Ammon's horn (tissue), 1 donor: ENCODE measurements around the gene GSX2.

ENCODE experiments used
- DNase-seq: peaks from one replicate; pipeline ENCODE4 v3.0.0-alpha.2; 2016; ENCODE audit warnings: low spot score

The GSX2 gene

GRCh38 chr4:54077812-54078211, 22.2 kb upstream of the GSX2 start:
- DNase-seq, result no peak

GRCh38 chr4:54082168-54082567, 17.8 kb upstream of the GSX2 start:
- DNase-seq, result no peak

GRCh38 chr4:54085284-54085683, 14.7 kb upstream of the GSX2 start:
- DNase-seq, result peak; percentile 90

- DNase-seq, result no peak
Observed at GRCh38 chr4:54089875-54090274, 10.1 kb upstream of the GSX2 start.

GRCh38 chr4:54090404-54090803, 9.6 kb upstream of the GSX2 start:
- no peak for DNase-seq

- DNase-seq, result peak; percentile 23
Observed at GRCh38 chr4:54090804-54091623, 8.9 kb upstream of the GSX2 start.

GRCh38 chr4:54091637-54092404, 8.1 kb upstream of the GSX2 start:
- DNase-seq, result peak; percentile 89

- DNase-seq, result no peak
Observed at GRCh38 chr4:54092405-54093323, 7.3 kb upstream of the GSX2 start.

- no peak for DNase-seq
Observed at GRCh38 chr4:54093324-54094240, 6.4 kb upstream of the GSX2 start.

GRCh38 chr4:54094451-54094850, 5.5 kb upstream of the GSX2 start:
- DNase-seq, result no peak

GRCh38 chr4:54095110-54095825, 4.7 kb upstream of the GSX2 start:
- no peak for DNase-seq

- no peak for DNase-seq
Observed at GRCh38 chr4:54096295-54096962, 3.5 kb upstream of the GSX2 start.

GRCh38 chr4:54097152-54097551, 2.8 kb upstream of the GSX2 start:
- DNase-seq, result no peak

- DNase-seq, result no peak
Observed at GRCh38 chr4:54098375-54098774, 1.6 kb upstream of the GSX2 start.

GRCh38 chr4:54099287-54099747, 646 bp upstream of the GSX2 start:
- DNase-seq, result no peak

GRCh38 chr4:54100595-54101189, 729 bp downstream of the GSX2 start:
- no peak for DNase-seq

GRCh38 chr4:54101190-54102041, 1.5 kb downstream of the GSX2 start:
- DNase-seq, result no peak

- DNase-seq, result no peak
Observed at GRCh38 chr4:54102531-54103106, 2.7 kb downstream of the GSX2 start.
